ENCODE data around the gene RPS5.
A peak's percentile ranks its signal among the peaks of the same experiment; 100 is the strongest.
"Not testable (repeated sequence)": the region's sequence is repeated elsewhere in the genome, so short reads cannot be mapped to it uniquely, and the experiment has no call there.

RPS5 gene

DNA sequence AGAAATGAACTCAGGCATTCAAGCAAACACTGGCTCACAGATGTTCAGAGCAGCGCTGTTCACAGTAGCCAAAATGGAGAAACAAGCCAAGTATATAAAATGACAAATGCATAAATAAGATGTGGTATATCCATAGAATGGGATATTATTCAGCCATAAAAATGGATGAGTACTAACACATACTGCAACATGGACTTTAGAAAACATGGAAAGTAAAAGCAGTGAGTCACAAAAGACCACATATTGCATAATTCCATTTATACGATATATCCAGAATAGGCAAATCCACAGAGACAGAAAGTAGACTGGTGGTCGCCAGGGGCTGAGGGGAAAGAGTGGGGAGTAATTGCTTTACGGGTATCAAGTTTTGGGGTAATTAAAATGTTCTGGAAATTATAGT lies 12.9 kb upstream of the RPS5 start:
- Histone ChIP-seq H3K36me3 (replicated peaks; ENCODE audit: insufficient read depth, low read length) (no peaks in the 10 kb centered on the region), H3K4me3 (ENCODE audit: low read length) (no peak overlapping the region), H3K9ac (ENCODE audit: low read length) (no peak overlapping the region), H3K79me2 (ENCODE audit: low read length) (no peaks in the 10 kb centered on the region), H4K20me1 (ENCODE audit: insufficient read depth, low read length) (no peaks in the 10 kb centered on the region), H2AFZ (ENCODE audit: low read length) (no peak overlapping the region), H3K9me3 (replicated peaks; ENCODE audit: insufficient read depth, low read length) (no peaks in the 10 kb centered on the region), H3K9me2 (replicated peaks; ENCODE audit: insufficient read depth, low read length) (no peaks in the 10 kb centered on the region), H3K27ac (ENCODE audit: low read length) (no peak overlapping the region), H3K27me3 (replicated peaks; ENCODE audit: insufficient read depth, low read length) (no peaks in the 10 kb centered on the region), H3F3A (ENCODE audit: insufficient read depth, low read length) (no peaks in the 10 kb centered on the region), H3K4me1 (ENCODE audit: low read length) (no peaks in the 10 kb centered on the region), H3K4me2 (ENCODE audit: low read depth, low read length) (no peak overlapping the region)
- no peak for TF ChIP-seq EZH2 (optimal IDR thresholded peaks at IDR 0.05; ENCODE audit: low read depth, low read length)
- no peak for TF ChIP-seq EZH2phosphoT487 (IDR thresholded peaks at IDR 0.05; ENCODE audit: low read length)
- TF ChIP-seq, protein P1, sequence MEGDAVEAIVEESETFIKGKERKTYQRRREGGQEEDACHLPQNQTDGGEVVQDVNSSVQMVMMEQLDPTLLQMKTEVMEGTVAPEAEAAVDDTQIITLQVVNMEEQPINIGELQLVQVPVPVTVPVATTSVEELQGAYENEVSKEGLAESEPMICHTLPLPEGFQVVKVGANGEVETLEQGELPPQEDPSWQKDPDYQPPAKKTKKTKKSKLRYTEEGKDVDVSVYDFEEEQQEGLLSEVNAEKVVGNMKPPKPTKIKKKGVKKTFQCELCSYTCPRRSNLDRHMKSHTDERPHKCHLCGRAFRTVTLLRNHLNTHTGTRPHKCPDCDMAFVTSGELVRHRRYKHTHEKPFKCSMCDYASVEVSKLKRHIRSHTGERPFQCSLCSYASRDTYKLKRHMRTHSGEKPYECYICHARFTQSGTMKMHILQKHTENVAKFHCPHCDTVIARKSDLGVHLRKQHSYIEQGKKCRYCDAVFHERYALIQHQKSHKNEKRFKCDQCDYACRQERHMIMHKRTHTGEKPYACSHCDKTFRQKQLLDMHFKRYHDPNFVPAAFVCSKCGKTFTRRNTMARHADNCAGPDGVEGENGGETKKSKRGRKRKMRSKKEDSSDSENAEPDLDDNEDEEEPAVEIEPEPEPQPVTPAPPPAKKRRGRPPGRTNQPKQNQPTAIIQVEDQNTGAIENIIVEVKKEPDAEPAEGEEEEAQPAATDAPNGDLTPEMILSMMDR (IDR thresholded peaks at IDR 0.05; ENCODE audit: low read length), result no peak
- DNase-seq, result no peak

DNA sequence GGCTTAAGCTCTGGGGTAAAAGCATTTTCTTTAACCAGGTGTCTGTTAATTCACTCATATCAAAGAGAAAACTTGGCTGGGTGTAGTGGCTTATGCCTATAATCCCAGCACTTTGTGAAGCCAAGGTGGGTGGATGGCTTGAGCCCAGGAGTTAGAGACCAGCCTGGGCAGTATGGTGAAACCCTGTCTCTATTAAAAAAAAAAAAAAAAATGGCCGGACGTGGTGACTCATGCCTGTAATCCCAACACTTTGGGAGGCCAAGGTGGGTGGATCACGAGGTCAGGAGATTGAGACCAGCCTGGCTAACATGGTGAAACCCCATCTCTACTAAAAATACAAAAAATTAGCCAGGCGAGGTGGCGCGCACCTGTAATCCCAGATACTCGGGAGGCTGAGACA lies 10.3 kb upstream of the RPS5 start:
- H3K9me2 ChIP-seq (replicated peaks; ENCODE audit: insufficient read depth, low read length); H3K4me1 ChIP-seq (ENCODE audit: low read length); H3K27me3 ChIP-seq (replicated peaks; ENCODE audit: insufficient read depth, low read length); H3F3A ChIP-seq (ENCODE audit: insufficient read depth, low read length); H3K9me3 ChIP-seq (replicated peaks; ENCODE audit: insufficient read depth, low read length); DNase-seq; H3K4me3 ChIP-seq (ENCODE audit: low read length); H3K4me2 ChIP-seq (ENCODE audit: low read depth, low read length); H3K36me3 ChIP-seq (replicated peaks; ENCODE audit: insufficient read depth, low read length); H3K9ac ChIP-seq (ENCODE audit: low read length); H4K20me1 ChIP-seq (ENCODE audit: insufficient read depth, low read length); H2AFZ ChIP-seq (ENCODE audit: low read length); H3K79me2 ChIP-seq (ENCODE audit: low read length); H3K27ac ChIP-seq (ENCODE audit: low read length): not testable (repeated sequence)

DNA sequence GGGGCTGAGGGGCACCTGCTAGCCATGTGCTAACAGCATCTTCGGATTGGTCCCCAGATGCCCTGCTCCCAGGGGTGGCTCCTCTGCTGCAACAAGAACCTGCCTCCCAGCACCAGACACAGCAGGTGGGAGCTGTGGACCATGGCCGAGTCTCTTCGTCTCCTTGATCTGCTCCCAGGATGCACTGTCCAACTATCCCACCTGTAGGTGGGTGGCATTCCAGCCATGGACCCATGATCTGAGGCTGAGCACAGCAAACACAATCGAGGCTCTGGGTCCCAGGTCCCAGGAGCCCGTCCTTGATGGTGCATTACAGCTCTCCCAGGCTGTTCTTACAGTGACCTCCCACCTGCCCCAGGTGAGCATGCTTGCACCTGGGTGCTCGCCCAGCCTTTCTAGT lies 7.8 kb upstream of the RPS5 start:
- Histone ChIP-seq H3K4me3 (ENCODE audit: low read length) (no peak overlapping the region), H3K27me3 (replicated peaks; ENCODE audit: insufficient read depth, low read length) (no peaks in the 10 kb centered on the region), H3K9ac (ENCODE audit: low read length) (no peak overlapping the region), H3K36me3 (replicated peaks; ENCODE audit: insufficient read depth, low read length) (no peaks in the 10 kb centered on the region), H3K4me2 (ENCODE audit: low read depth, low read length) (no peak overlapping the region), H2AFZ (ENCODE audit: low read length) (no peak overlapping the region), H3F3A (ENCODE audit: insufficient read depth, low read length) (no peaks in the 10 kb centered on the region), H3K79me2 (ENCODE audit: low read length) (no peaks in the 10 kb centered on the region), H4K20me1 (ENCODE audit: insufficient read depth, low read length) (no peaks in the 10 kb centered on the region), H3K9me2 (replicated peaks; ENCODE audit: insufficient read depth, low read length) (no peaks in the 10 kb centered on the region), H3K9me3 (replicated peaks; ENCODE audit: insufficient read depth, low read length) (no peaks in the 10 kb centered on the region), H3K4me1 (ENCODE audit: low read length) (0 out of 2 replicates have a peak, but pooled peaks cover 3% of the 10 kb centered on the region), H3K27ac (ENCODE audit: low read length) (no peak overlapping the region)
- no peak for TF ChIP-seq EZH2 (optimal IDR thresholded peaks at IDR 0.05; ENCODE audit: low read depth, low read length)
- TF ChIP-seq, protein P1 (IDR thresholded peaks at IDR 0.05; ENCODE audit: low read length), result no peak
- TF ChIP-seq EZH2phosphoT487 (IDR thresholded peaks at IDR 0.05; ENCODE audit: low read length), result no peak
- no peak for DNase-seq

DNA sequence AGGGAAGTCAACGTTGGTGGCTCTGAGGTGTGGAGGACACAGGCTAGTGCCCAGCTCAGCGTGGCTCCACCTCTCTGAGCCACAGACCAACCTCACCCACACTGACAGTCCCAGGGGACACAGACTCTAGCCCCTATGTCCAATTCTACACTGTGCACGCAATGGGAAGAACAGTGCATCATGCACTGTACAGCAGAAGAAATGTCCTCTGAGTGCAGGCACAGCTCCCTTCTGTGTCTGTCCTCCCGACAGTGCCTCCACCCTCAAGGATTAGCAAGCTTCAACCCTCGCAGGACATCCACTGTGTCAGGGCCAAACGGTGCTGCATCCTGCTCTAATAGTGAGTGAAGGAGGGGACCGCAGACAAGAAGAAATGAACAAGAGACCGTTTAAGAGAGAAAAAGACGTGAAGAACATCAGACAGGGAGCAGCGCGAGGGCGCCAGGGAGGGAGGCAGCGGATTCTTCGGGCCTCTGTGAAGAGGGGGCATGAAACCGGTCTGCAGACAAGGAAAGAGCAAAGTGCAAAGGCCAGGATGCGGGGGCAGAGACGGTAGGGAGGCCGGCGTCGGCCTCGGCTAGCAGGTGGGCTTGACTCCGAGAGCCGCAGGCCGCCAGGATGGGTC lies 6.9 kb upstream of the RPS5 start:
- H3K4me1 ChIP-seq (ENCODE audit: low read length), result 0 out of 2 replicates have a peak, but pooled peaks cover 3% of the 10 kb centered on the region
- H3K9me2 ChIP-seq (replicated peaks; ENCODE audit: insufficient read depth, low read length), result no peaks in the 10 kb centered on the region
- no peaks in the 10 kb centered on the region for H3K79me2 ChIP-seq (ENCODE audit: low read length)
- TF ChIP-seq, protein P1 (IDR thresholded peaks at IDR 0.05; ENCODE audit: low read length), result no peak
- TF ChIP-seq EZH2phosphoT487 (IDR thresholded peaks at IDR 0.05; ENCODE audit: low read length), result no peak
- no peak for TF ChIP-seq EZH2 (optimal IDR thresholded peaks at IDR 0.05; ENCODE audit: low read depth, low read length)
- peak overlapping the region; percentile 96 for H2AFZ ChIP-seq (ENCODE audit: low read length)
- no peaks in the 10 kb centered on the region for H3F3A ChIP-seq (ENCODE audit: insufficient read depth, low read length)
- no peaks in the 10 kb centered on the region for H3K9me3 ChIP-seq (replicated peaks; ENCODE audit: insufficient read depth, low read length)
- no peak for DNase-seq
- H3K27ac ChIP-seq (ENCODE audit: low read length), result peak overlapping the region; percentile 71; the same call in 1 of the 2 replicates
- H3K27me3 ChIP-seq (replicated peaks; ENCODE audit: insufficient read depth, low read length), result no peaks in the 10 kb centered on the region
- peak overlapping the region; percentile 76 for H3K4me3 ChIP-seq (ENCODE audit: low read length)
- peak overlapping the region; percentile 96 for H3K4me2 ChIP-seq (ENCODE audit: low read depth, low read length)
- H3K36me3 ChIP-seq (replicated peaks; ENCODE audit: insufficient read depth, low read length), result no peaks in the 10 kb centered on the region
- no peaks in the 10 kb centered on the region for H4K20me1 ChIP-seq (ENCODE audit: insufficient read depth, low read length)
- H3K9ac ChIP-seq (ENCODE audit: low read length), result peak overlapping the region; percentile 82; the same call in 1 of the 2 replicates
